ENCODE data around the gene EDRF1.

Gene EDRF1

GRCh38 chr10:125768219-125768855, 48.8 kb downstream of the EDRF1 start:
- no peak for DNase-seq

GRCh38 chr10:125769175-125769574, 49.7 kb downstream of the EDRF1 start:
- no peak for DNase-seq

DNA sequence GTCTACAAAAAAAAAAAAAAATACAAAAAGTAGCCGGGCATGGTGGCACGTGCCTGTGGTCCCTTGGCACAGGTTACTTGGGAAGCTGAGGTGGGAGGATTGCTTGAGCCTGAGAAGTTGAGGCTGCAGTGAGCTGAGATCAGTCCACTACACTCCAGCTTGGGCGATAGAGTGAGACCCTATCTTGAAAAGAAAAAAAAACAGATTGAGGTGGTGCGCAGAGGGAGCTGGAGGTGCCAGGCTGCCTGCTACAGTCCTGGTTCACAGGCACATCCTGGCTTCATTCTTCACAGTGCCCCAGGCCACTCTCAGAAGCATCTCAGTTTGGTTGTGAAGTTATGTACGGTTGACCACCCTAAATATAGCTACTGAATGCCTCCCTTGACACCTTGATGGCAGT, 51.3 kb downstream of the EDRF1 start:
- no peak for DNase-seq

- DNase-seq: no peak
Measured at GRCh38 chr10:125772112-125772863, 52.8 kb downstream of the EDRF1 start.

DNA sequence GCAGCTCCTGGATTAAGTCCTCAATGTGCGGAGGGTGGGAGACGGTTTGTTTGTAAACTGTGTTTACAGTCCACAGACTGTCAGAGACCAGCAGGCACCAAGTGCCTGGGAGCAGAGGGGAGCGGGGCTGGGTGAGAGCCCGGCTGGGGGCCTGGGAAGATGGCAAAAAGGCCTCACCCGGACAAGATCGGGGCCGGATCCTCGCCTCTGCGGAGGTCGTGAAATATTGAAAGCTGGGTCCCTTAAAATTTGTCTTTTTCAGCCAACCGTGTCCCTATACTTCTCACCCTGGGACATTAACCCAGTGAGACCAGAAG, 53.3 kb downstream of the EDRF1 start:
- DNase-seq: no peak

DNA sequence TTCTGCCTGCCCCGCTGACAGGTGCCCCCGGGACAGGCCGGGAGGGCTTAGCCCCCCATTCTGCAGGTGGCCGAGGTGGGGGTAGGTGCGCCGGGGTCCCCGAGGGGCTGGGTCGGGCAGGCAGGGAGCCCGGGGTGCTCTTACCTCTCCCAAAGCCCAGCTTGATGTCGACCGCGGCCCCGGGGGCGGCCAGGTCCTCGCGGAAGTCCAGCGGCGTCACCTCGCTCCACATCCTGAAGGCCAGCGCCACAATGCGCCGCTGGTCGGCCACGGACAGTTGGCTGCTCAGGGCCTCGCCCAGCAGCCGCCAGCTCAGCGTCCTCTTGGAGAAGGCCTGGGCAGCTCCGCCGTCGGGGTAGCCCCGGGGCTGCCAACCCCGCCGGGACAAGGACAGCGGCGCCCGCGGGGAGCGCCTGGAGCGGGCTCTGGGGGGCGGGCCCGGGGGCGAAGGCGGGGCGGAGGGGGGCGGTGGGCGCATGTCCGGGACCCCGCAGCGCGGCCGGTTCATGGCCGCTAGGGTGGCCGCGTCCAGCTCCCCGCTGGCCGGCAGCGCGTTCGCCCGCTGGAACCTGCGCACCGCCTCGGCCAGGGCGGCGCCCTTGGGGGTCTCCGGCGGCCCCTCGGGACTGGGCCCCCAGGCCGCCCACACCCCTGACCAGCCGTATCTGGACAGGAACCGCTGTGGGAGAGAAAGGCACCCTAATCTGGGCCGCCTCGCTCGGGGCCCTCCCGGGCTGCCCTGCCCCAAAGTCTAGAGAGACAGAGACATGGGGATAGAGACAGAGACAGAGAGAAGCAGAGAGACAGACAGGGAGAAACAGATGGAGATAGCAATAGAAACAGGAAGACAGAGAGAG, 54.4 kb downstream of the EDRF1 start:
- no peak for DNase-seq

DNA sequence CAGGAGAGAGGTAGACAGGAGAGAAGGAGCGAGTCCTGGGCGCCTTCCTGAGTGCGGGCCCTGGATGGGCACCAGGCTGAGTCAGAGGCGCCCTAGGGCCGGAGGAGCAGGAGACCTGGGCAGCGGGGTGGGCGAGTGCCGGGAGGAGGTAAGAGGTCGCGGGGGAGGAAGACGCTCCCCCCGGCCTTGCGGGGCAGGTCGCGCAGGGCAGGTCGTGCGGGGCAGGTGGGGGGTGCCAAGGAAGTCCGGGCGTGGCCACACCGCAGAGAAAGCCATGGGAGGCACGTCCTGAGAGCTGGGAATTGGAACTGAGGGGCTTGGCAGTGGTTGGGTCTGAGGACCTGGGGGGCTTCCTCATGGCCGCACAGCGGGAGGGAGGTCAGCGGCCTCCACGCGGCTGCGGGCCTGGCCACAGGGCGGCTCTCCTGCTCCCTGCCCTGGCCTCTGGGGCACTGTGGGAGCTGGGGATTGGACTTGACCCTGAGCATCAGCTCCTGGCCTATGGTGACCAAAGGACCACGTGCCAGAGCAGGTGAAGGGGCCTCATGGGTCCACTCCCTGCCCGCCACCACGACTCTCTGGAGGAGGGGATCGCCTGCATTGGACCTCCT, 55.2 kb downstream of the EDRF1 start:
- DNase-seq: no peak

DNA sequence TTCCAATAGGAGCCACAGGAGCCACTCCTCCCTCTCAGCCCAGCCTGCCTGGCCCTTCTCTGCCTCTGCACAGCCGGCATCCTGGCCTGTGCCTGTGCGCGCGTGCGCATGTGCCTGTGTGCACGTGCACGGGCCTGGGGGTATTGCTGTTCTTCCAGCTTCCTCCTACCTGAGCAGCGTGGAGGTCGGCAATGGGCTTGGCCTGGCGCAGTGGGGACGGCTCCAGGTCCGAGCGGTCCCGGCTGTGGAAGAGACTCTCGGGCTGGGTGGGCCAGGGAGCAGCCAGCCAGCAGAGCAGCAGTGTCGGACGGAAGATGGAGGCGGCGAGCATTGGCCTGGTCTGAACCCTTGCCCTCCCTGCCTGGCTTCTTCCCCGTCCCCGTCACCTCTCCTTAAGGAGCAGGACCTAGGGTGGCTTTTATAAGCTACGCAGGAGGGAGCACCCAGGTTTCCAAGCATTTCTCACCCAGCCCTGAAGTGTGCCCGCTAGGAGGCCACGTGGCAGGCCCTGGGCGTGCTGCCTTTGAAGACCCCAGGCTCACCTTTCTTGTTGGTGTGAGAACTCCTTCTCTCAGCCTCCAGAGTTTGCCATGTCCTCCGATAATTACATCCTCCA, 56.1 kb downstream of the EDRF1 start, which contains the start of gene MMP21:
TSS of gene MMP21 (minus strand) at position 331 of the 616 bp plus-strand sequence. CDS start at position 331, 0 bp downstream.
- DNase-seq: no peak

DNA sequence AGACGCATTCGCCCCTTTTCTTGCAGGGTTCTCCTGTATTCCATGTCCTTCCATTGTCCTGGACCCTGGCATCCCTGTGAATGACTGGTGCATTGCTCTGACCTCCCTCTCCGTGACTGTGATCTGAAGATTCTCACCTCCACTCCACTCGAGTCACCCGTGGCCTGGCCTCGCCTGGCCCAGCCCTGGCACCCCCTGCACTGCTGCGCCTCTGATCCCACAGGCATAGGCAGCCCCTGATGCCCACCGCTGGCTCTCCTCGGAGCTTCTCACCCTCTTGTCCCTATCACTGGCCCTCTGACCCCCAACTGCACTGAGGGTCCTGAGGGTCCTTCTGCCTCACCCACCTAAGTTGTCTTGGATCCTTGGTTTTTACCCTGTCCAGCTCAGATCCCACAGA, 58.3 kb downstream of the EDRF1 start:
- no peak for DNase-seq

GRCh38 chr10:125778556-125778955, 59.0 kb downstream of the EDRF1 start:
- DNase-seq: no peak

DNA sequence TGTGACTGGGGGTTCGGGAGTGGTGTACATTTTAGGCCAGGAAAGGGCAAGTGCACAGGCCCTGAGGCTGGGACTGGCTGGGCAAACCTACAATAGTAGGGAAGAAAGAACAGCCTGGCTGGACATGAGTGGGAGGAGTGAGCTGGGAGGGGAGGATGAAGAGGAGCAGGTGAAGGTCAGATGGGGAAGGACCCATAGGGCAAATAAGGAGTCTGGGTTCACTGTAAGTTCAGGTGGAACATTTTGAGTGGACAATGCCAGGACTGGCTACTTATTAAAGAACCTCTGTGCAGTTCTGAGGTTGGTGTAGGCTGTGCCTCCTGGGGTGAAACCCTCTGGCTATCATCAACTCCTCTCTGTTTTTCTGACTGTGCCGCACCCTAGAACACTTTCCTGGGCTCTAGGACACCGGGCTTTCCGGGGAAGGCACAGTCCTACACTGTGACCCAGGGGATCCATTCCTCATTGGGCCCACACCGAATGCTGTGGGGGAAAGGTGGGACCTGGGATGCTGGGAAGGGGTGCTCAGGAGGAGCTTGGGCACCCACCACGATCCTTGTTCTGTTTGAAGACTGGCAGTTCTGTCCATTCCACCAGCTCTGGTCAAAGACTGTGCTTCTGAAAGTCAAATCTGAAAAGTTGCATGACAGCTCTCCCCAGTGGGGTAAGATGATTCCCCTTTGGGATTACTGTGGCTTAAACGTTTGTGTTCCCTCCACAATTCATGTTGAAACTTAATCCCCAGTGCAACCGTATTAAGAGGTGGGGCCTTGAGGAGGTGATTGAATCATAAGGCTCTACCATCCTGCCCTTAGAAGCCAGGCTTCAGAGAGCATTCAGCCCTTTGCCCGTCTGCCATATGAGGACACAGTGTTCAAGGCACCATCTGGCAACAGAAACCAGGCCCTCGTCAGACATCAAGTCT, 60.2 kb downstream of the EDRF1 start:
- DNase-seq: no peak

DNA sequence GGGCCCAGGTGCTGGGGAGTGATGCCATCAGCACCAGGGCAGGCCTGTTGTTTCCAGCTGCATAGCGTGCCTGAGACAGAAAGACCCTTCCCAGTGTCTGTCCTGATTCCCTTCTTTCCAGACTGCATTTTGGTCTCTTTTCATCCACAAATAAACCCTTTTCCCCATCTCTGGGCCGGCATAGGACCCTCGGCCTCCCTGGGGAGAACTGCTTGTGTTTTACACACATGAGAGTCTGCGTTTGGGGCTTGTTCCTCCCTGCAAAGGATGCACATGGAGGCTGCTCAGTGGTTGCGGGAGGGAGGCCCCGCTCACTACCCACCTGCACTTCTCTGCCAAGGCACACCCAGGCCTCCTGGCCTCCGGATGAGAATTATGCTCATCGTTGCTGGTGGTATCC, 61.9 kb downstream of the EDRF1 start:
- no peak for DNase-seq

DNA sequence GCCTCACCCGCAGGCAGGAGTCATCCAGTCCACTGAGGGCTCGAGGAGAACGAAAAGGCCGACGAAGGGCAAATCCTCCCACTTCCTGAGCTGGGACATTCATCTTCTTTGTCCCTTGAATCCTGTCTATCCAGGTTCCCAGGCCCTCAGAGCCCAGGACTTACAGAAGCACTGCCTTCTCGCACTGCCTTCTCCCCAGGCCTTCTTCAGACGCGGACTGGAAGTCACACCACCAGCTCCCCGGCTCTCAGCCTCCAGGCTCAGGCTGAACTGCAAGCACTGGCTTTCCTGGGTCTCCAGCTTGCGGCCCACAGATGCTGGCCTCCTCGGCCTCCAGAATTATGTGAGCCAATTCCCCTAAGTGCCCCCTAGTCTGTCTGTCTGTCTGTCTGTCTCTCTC, 62.5 kb downstream of the EDRF1 start:
- no peak for DNase-seq

- DNase-seq: no peak
Measured at GRCh38 chr10:125782616-125783015, 63.1 kb downstream of the EDRF1 start.

- DNase-seq: no peak
Measured at GRCh38 chr10:125783408-125783807, 63.9 kb downstream of the EDRF1 start.

GRCh38 chr10:125783957-125784356, 64.4 kb downstream of the EDRF1 start:
- no peak for DNase-seq

- DNase-seq: no peak
Measured at GRCh38 chr10:125785791-125786190, 66.3 kb downstream of the EDRF1 start.

GRCh38 chr10:125788156-125789034, 68.9 kb downstream of the EDRF1 start:
- DNase-seq: no peak

- no peak for DNase-seq
Measured at GRCh38 chr10:125792342-125793300, 73.1 kb downstream of the EDRF1 start.

Measured in stimulated activated CD4-positive, alpha-beta T cell treated with anti-CD3 and anti-CD28 coated beads, Interleukin-1b, Interleukin-23, amount 100 ng/mL, for 48 hours (primary cell).